Endothelial cell of umbilical vein (primary cell): ENCODE measurements around the gene SPDYE17.
"Not testable (repeated sequence)": the region's sequence is repeated elsewhere in the genome, so short reads cannot be mapped to it uniquely, and the experiment has no call there.

Experiments used
- CTCF ChIP-seq, 2 donors: IDR thresholded peaks; 1 replicate in 1 of 2; 2 replicates in 1 of 2; pipeline ENCODE4 v1.5.1; 2011; ENCODE audit warnings: low read length in 2 of 2, mild to moderate bottlenecking in 2 of 2, moderate library complexity in 2 of 2, control low read depth in 1 of 2, inconsistent platforms in 1 of 2, low read depth in 1 of 2; ENCODE audit not compliant: insufficient read depth in 1 of 2; ENCODE audit errors: extremely low read depth in 1 of 2
- EZH2 ChIP-seq: IDR thresholded peaks from 2 replicates; pipeline ENCODE4 v1.6.1; 2012; ENCODE audit warnings: borderline replicate concordance, low read depth, mild to moderate bottlenecking, moderate library complexity, low read length, inconsistent platforms; ENCODE audit not compliant: severe bottlenecking
- POLR2A ChIP-seq: IDR thresholded peaks from 2 replicates; pipeline ENCODE4 v1.6.1; 2012; ENCODE audit warnings: low read depth, mild to moderate bottlenecking, control low read depth, low read length

GRCh38 chr7:76985924-76986717 is 46.0 kb downstream of the SPDYE17 start:
- not testable (repeated sequence) for TF ChIP-seq POLR2A; EZH2; CTCF (IDR thresholded peaks at IDR 0.05; ENCODE audit: extremely low read depth in 1 of 2, insufficient read depth in 1 of 2, low read depth in 1 of 2, low read length in 2 of 2)
